ENCODE data around the gene DGUOK.

DNA sequence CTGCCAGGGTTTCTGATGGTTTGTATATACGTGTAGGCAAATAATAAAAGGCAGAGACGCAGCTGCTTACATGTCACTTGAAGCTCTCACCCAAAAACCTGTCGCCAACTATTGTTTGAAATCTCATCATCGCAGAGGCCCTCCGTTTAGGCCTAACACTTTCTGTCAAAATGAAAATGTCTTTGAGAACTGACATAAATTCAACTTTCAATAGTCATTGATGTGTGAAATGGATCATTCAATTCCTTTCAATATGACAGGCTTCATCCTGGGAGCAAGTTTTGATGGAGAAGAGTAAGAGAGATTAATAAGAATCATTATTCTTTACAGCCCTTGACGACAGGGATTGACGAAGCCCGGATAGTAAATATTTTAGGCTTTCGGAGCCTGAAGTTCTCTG is 31.2 kb upstream of the DGUOK start:
- TF ChIP-seq NANOG (IDR thresholded peaks at IDR 0.05; ENCODE audit: borderline replicate concordance) (no peak), EZH2 (IDR thresholded peaks at IDR 0.05; ENCODE audit: low read depth, unreplicated experiment) (no peak), ZNF331 (CRISPR knock-in tag; IDR thresholded peaks at IDR 0.05; ENCODE audit: low read depth) (no peak), EZH2phosphoT487 (IDR thresholded peaks at IDR 0.05; ENCODE audit: unreplicated experiment) (no peak), POLR2AphosphoS5 (IDR thresholded peaks at IDR 0.05; ENCODE audit: low read depth) (no peak)
- TF ChIP-seq, protein P1, sequence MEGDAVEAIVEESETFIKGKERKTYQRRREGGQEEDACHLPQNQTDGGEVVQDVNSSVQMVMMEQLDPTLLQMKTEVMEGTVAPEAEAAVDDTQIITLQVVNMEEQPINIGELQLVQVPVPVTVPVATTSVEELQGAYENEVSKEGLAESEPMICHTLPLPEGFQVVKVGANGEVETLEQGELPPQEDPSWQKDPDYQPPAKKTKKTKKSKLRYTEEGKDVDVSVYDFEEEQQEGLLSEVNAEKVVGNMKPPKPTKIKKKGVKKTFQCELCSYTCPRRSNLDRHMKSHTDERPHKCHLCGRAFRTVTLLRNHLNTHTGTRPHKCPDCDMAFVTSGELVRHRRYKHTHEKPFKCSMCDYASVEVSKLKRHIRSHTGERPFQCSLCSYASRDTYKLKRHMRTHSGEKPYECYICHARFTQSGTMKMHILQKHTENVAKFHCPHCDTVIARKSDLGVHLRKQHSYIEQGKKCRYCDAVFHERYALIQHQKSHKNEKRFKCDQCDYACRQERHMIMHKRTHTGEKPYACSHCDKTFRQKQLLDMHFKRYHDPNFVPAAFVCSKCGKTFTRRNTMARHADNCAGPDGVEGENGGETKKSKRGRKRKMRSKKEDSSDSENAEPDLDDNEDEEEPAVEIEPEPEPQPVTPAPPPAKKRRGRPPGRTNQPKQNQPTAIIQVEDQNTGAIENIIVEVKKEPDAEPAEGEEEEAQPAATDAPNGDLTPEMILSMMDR (conservative IDR thresholded peaks at IDR 0.05; ENCODE audit: low read depth in 2 of 2): no peak
- TF ChIP-seq, protein P2, sequence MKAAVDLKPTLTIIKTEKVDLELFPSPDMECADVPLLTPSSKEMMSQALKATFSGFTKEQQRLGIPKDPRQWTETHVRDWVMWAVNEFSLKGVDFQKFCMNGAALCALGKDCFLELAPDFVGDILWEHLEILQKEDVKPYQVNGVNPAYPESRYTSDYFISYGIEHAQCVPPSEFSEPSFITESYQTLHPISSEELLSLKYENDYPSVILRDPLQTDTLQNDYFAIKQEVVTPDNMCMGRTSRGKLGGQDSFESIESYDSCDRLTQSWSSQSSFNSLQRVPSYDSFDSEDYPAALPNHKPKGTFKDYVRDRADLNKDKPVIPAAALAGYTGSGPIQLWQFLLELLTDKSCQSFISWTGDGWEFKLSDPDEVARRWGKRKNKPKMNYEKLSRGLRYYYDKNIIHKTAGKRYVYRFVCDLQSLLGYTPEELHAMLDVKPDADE (IDR thresholded peaks at IDR 0.05): no peak
- TF ChIP-seq, protein P3, sequence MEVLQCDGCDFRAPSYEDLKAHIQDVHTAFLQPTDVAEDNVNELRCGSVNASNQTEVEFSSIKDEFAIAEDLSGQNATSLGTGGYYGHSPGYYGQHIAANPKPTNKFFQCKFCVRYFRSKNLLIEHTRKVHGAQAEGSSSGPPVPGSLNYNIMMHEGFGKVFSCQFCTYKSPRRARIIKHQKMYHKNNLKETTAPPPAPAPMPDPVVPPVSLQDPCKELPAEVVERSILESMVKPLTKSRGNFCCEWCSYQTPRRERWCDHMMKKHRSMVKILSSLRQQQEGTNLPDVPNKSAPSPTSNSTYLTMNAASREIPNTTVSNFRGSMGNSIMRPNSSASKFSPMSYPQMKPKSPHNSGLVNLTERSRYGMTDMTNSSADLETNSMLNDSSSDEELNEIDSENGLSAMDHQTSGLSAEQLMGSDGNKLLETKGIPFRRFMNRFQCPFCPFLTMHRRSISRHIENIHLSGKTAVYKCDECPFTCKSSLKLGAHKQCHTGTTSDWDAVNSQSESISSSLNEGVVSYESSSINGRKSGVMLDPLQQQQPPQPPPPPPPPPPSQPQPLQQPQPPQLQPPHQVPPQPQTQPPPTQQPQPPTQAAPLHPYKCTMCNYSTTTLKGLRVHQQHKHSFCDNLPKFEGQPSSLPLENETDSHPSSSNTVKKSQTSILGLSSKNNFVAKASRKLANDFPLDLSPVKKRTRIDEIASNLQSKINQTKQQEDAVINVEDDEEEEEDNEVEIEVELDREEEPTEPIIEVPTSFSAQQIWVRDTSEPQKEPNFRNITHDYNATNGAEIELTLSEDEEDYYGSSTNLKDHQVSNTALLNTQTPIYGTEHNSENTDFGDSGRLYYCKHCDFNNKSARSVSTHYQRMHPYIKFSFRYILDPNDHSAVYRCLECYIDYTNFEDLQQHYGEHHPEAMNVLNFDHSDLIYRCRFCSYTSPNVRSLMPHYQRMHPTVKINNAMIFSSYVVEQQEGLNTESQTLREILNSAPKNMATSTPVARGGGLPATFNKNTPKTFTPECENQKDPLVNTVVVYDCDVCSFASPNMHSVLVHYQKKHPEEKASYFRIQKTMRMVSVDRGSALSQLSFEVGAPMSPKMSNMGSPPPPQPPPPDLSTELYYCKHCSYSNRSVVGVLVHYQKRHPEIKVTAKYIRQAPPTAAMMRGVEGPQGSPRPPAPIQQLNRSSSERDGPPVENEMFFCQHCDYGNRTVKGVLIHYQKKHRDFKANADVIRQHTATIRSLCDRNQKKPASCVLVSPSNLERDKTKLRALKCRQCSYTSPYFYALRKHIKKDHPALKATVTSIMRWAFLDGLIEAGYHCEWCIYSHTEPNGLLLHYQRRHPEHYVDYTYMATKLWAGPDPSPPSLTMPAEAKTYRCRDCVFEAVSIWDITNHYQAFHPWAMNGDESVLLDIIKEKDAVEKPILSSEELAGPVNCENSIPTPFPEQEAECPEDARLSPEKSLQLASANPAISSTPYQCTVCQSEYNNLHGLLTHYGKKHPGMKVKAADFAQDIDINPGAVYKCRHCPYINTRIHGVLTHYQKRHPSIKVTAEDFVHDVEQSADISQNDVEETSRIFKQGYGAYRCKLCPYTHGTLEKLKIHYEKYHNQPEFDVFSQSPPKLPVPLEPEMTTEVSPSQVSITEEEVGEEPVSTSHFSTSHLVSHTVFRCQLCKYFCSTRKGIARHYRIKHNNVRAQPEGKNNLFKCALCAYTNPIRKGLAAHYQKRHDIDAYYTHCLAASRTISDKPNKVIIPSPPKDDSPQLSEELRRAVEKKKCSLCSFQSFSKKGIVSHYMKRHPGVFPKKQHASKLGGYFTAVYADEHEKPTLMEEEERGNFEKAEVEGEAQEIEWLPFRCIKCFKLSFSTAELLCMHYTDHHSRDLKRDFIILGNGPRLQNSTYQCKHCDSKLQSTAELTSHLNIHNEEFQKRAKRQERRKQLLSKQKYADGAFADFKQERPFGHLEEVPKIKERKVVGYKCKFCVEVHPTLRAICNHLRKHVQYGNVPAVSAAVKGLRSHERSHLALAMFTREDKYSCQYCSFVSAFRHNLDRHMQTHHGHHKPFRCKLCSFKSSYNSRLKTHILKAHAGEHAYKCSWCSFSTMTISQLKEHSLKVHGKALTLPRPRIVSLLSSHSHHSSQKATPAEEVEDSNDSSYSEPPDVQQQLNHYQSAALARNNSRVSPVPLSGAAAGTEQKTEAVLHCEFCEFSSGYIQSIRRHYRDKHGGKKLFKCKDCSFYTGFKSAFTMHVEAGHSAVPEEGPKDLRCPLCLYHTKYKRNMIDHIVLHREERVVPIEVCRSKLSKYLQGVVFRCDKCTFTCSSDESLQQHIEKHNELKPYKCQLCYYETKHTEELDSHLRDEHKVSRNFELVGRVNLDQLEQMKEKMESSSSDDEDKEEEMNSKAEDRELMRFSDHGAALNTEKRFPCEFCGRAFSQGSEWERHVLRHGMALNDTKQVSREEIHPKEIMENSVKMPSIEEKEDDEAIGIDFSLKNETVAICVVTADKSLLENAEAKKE (CRISPR knock-in tag; IDR thresholded peaks at IDR 0.05): no peak

All from GM23338 (cell line).